HFFc6 (cell line): ENCODE results near the gene STUM. TPM values are rescaled to one million over a fixed set of nuclear protein-coding genes. Genes with fewer than 3 reads are reported as not detected.

Experiments
- DNase-seq: peaks from one replicate; pipeline ENCODE4 v3.0.0-alpha.2; 2018
- H3K27ac Mint-ChIP-seq: 2 replicates; pipeline ENCODE4 v1.8.0; 2020; ENCODE audit warnings: mild to moderate bottlenecking, mixed read lengths
- H3K27me3 Mint-ChIP-seq: 2 replicates; pipeline ENCODE4 v1.8.0; 2021; ENCODE audit warnings: mild to moderate bottlenecking, moderate library complexity, mixed read lengths; ENCODE audit not compliant: insufficient read depth
- H3K36me3 Mint-ChIP-seq: 2 replicates; pipeline ENCODE4 v1.8.0; 2021; ENCODE audit warnings: low read depth, mixed read lengths
- H3K4me1 Mint-ChIP-seq: 2 replicates; pipeline ENCODE4 v1.8.0; 2020; ENCODE audit warnings: low read depth, mixed read lengths
- H3K4me3 Mint-ChIP-seq: 2 replicates; pipeline ENCODE4 v1.8.0; 2020; ENCODE audit warnings: mild to moderate bottlenecking, moderate library complexity, mixed read lengths
- H3K9me3 Mint-ChIP-seq: 2 replicates; pipeline ENCODE4 v1.8.0; 2020; ENCODE audit warnings: mild to moderate bottlenecking, mixed read lengths
- CTCF ChIP-seq: fragments of 200-600 bp; sonication (generic); IDR thresholded peaks from 2 replicates; pipeline ENCODE4 v1.5.0; 2021; ENCODE audit warnings: antibody characterized with exemption, mild to moderate bottlenecking
- total RNA-seq, 6 experiments: library from RNA; stranded (reverse); fragmentation: NEBNext Ultra II Directional; extraction: Animal tissue kit (Norgen Biotek cat#: 25700); gene quantifications; 2 replicates in 1 of 6; 3 replicates in 5 of 6; pipeline ENCODE4 v1.2.3, GENCODE V29; 2021

The STUM gene
- total RNA-seq, 6 experiments from 2014 or later, result not detected

- no peak for TF ChIP-seq CTCF
- no peak for DNase-seq
- no peaks in the 10 kb centered on the region; the same call in 1 of the 2 replicates for H3K9me3 Mint-ChIP-seq
- H3K36me3 Mint-ChIP-seq, result no peaks in the 10 kb centered on the region
- H3K27me3 Mint-ChIP-seq, result peaks cover 13% of the 10 kb centered on the region
- H3K27ac Mint-ChIP-seq, result no peak overlapping the region
- H3K4me1 Mint-ChIP-seq, result no peaks in the 10 kb centered on the region
- no peak overlapping the region for H3K4me3 Mint-ChIP-seq
Measured at GRCh38 chr1:226512076-226512728, 36.4 kb upstream of the STUM start.

GRCh38 chr1:226518375-226518774, 30.2 kb upstream of the STUM start:
- Mint-ChIP-seq H3K9me3 (no peaks in the 10 kb centered on the region; the same call in 1 of the 2 replicates), H3K4me1 (no peaks in the 10 kb centered on the region), H3K27ac (no peak overlapping the region), H3K27me3 (peaks cover 18% of the 10 kb centered on the region), H3K36me3 (no peaks in the 10 kb centered on the region), H3K4me3 (no peak overlapping the region)
- TF ChIP-seq CTCF, result no peak
- DNase-seq, result no peak

DNA sequence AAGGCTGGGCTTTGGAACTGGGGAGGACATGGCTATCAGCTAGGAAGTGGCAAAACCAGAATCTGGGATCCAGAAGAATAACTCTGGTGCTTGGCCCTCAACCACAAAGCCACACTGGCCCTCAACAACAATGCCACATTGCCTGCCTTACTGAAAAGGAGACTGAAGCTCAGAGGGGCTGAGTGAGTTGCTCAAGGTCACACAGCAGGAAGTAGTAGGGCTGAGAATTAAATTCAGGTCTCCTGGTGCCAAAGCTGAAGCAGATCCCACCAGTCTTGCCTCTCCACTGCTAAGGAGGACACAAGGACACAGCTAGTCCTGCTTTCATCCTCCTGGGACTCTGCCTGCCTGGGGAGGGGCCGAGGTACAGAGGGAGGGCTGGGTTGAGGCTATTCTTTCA, 29.4 kb upstream of the STUM start:
- Mint-ChIP-seq H3K9me3 (no peaks in the 10 kb centered on the region), H3K27me3 (peaks cover 24% of the 10 kb centered on the region), H3K4me3 (no peak overlapping the region), H3K36me3 (no peaks in the 10 kb centered on the region), H3K27ac (no peak overlapping the region), H3K4me1 (no peaks in the 10 kb centered on the region)
- TF ChIP-seq CTCF, result no peak
- DNase-seq, result no peak

GRCh38 chr1:226519716-226520598, 28.6 kb upstream of the STUM start:
- no peaks in the 10 kb centered on the region for H3K4me1 Mint-ChIP-seq
- H3K4me3 Mint-ChIP-seq, result no peak overlapping the region
- peaks cover 24% of the 10 kb centered on the region for H3K27me3 Mint-ChIP-seq
- H3K36me3 Mint-ChIP-seq, result no peaks in the 10 kb centered on the region
- H3K9me3 Mint-ChIP-seq, result peaks cover 3% of the 10 kb centered on the region; the same call in 1 of the 2 replicates
- H3K27ac Mint-ChIP-seq, result no peak overlapping the region
- TF ChIP-seq CTCF, result no peak
- DNase-seq, result no peak

- H3K27ac Mint-ChIP-seq, result no peak overlapping the region
- DNase-seq, result no peak
- H3K4me3 Mint-ChIP-seq, result no peak overlapping the region
- H3K27me3 Mint-ChIP-seq, result peaks cover 24% of the 10 kb centered on the region
- H3K9me3 Mint-ChIP-seq, result peaks cover 3% of the 10 kb centered on the region; the same call in 1 of the 2 replicates
- no peaks in the 10 kb centered on the region for H3K36me3 Mint-ChIP-seq
- H3K4me1 Mint-ChIP-seq, result no peaks in the 10 kb centered on the region
- no peak for TF ChIP-seq CTCF
Measured at GRCh38 chr1:226520640-226521355, 27.8 kb upstream of the STUM start.
